HG02588 (cell line): Measurements from ENCODE around the gene OR7G1.

Experiments
- ATAC-seq: cut with Tn5 transposase; IDR thresholded peaks from one replicate; pipeline ENCODE4 v1.9.1; 2021; ENCODE audit warnings: mild to moderate bottlenecking, moderate library complexity; ENCODE audit not compliant: unreplicated experiment

OR7G1 gene

GRCh38 chr19:9115307-9115813 is at the start of gene OR7G1:
OR7G1 (minus strand) TSS chr19:9115763; CDS start chr19:9115763, 0 bp downstream.
- ATAC-seq: no peak

GRCh38 chr19:9165261-9165660 is 49.7 kb upstream of the OR7G1 start:
- ATAC-seq: no peak

GRCh38 chr19:9161427-9161826 is 45.9 kb upstream of the OR7G1 start:
- no peak for ATAC-seq

- no peak for ATAC-seq
These were observed 44.3 kb upstream of the OR7G1 start for GRCh38 chr19:9159891-9160290.

- ATAC-seq: no peak
These were observed 40.7 kb upstream of the OR7G1 start for GRCh38 chr19:9156304-9156703.

- ATAC-seq: no peak
These were observed 40.0 kb upstream of the OR7G1 start for GRCh38 chr19:9155591-9155990.

GRCh38 chr19:9151367-9151766 is 35.8 kb upstream of the OR7G1 start:
- no peak for ATAC-seq

- ATAC-seq: no peak
These were observed 35.1 kb upstream of the OR7G1 start for GRCh38 chr19:9150650-9151049.

GRCh38 chr19:9149997-9150396 is 34.4 kb upstream of the OR7G1 start:
- ATAC-seq: no peak

- ATAC-seq: no peak
These were observed 33.1 kb upstream of the OR7G1 start for GRCh38 chr19:9148697-9149096.

- no peak for ATAC-seq
These were observed 31.3 kb upstream of the OR7G1 start for GRCh38 chr19:9146882-9147281.

GRCh38 chr19:9144920-9145319 is 29.4 kb upstream of the OR7G1 start:
- ATAC-seq: no peak

GRCh38 chr19:9140159-9140874 is 24.8 kb upstream of the OR7G1 start, which contains the start of gene ZNF317:
ZNF317 (plus strand) TSS chr19:9140397; CDS start chr19:9156017, 15,620 bp downstream.
- ATAC-seq: peak; percentile 88

GRCh38 chr19:9139609-9140158 is 24.1 kb upstream of the OR7G1 start:
- no peak for ATAC-seq

- ATAC-seq: no peak
These were observed 16.9 kb upstream of the OR7G1 start for GRCh38 chr19:9132422-9132821.

GRCh38 chr19:9130965-9131364 is 15.4 kb upstream of the OR7G1 start:
- ATAC-seq: no peak

- no peak for ATAC-seq
These were observed 12.6 kb upstream of the OR7G1 start for GRCh38 chr19:9128171-9128570.

- ATAC-seq: no peak
These were observed 11.4 kb upstream of the OR7G1 start, which contains the start of gene OR7G3 for GRCh38 chr19:9126900-9127405. OR7G3 (minus strand) TSS chr19:9126950; CDS start chr19:9126950, 0 bp downstream.

- ATAC-seq: no peak
These were observed 984 bp upstream of the OR7G1 start for GRCh38 chr19:9116547-9116946.

- ATAC-seq: no peak
These were observed 5.6 kb downstream of the OR7G1 start for GRCh38 chr19:9109959-9110358.

GRCh38 chr19:9107375-9107774 is 8.2 kb downstream of the OR7G1 start, which contains the start of gene OR7G2:
OR7G2 (minus strand) TSS chr19:9107475; CDS start chr19:9103243, 4,232 bp downstream.
- no peak for ATAC-seq

- ATAC-seq: no peak
These were observed 28.8 kb downstream of the OR7G1 start, which contains the start of gene OR1M1 for GRCh38 chr19:9086761-9087160. OR1M1 (plus strand) TSS chr19:9087061; CDS start chr19:9093245, 6,184 bp downstream.
